ENCODE data around the gene PFKFB3.

DNA sequence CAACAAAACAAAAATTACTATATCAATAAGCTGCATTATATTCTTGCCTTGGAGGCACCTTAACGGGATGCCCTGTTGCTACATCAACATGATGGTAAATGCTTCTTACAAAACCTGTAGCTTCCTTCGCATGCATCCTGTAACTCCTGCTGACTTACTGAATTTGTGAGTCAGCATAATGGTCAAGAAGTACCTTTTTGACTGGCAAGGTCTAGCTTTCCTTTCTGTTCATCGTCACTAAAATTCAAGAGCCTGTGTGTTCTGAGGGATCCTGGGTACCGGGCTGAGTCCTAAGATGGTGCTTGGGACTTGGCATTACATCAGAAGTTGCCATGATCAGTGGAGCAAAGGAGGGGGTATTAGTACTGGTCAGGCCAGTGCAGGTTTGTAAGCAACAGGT, 4.9 kb downstream of the PFKFB3 start:
- TF ChIP-seq TEAD4 (IDR thresholded peaks at IDR 0.05): no peak
- TF ChIP-seq TAF1 (IDR thresholded peaks at IDR 0.05; ENCODE audit: low read depth): no peak
- TF ChIP-seq, protein P1, sequence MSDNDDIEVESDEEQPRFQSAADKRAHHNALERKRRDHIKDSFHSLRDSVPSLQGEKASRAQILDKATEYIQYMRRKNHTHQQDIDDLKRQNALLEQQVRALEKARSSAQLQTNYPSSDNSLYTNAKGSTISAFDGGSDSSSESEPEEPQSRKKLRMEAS (IDR thresholded peaks at IDR 0.05): no peak
- TF ChIP-seq, protein P2, sequence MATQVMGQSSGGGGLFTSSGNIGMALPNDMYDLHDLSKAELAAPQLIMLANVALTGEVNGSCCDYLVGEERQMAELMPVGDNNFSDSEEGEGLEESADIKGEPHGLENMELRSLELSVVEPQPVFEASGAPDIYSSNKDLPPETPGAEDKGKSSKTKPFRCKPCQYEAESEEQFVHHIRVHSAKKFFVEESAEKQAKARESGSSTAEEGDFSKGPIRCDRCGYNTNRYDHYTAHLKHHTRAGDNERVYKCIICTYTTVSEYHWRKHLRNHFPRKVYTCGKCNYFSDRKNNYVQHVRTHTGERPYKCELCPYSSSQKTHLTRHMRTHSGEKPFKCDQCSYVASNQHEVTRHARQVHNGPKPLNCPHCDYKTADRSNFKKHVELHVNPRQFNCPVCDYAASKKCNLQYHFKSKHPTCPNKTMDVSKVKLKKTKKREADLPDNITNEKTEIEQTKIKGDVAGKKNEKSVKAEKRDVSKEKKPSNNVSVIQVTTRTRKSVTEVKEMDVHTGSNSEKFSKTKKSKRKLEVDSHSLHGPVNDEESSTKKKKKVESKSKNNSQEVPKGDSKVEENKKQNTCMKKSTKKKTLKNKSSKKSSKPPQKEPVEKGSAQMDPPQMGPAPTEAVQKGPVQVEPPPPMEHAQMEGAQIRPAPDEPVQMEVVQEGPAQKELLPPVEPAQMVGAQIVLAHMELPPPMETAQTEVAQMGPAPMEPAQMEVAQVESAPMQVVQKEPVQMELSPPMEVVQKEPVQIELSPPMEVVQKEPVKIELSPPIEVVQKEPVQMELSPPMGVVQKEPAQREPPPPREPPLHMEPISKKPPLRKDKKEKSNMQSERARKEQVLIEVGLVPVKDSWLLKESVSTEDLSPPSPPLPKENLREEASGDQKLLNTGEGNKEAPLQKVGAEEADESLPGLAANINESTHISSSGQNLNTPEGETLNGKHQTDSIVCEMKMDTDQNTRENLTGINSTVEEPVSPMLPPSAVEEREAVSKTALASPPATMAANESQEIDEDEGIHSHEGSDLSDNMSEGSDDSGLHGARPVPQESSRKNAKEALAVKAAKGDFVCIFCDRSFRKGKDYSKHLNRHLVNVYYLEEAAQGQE (IDR thresholded peaks at IDR 0.05; ENCODE audit: low read depth): no peak
- TF ChIP-seq YY1 (IDR thresholded peaks at IDR 0.05; ENCODE audit: low read depth): no peak
- TF ChIP-seq EP300 (IDR thresholded peaks at IDR 0.05; ENCODE audit: borderline replicate concordance): no peak
- no peak for TF ChIP-seq FOXM1 (IDR thresholded peaks at IDR 0.05; ENCODE audit: borderline replicate concordance, low read depth)
- no peak for TF ChIP-seq NFIC (IDR thresholded peaks at IDR 0.05)
- TF ChIP-seq CREB1 (IDR thresholded peaks at IDR 0.05; ENCODE audit: low read depth): no peak
- TF ChIP-seq CEBPB (IDR thresholded peaks at IDR 0.05): no peak
- no peak for TF ChIP-seq TCF12 (IDR thresholded peaks at IDR 0.05; ENCODE audit: low read depth)
- TF ChIP-seq, protein P3, sequence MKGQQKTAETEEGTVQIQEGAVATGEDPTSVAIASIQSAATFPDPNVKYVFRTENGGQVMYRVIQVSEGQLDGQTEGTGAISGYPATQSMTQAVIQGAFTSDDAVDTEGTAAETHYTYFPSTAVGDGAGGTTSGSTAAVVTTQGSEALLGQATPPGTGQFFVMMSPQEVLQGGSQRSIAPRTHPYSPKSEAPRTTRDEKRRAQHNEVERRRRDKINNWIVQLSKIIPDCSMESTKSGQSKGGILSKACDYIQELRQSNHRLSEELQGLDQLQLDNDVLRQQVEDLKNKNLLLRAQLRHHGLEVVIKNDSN (IDR thresholded peaks at IDR 0.05): no peak
